ENCODE results near the gene HAAO. TPM values are rescaled to one million over a fixed set of nuclear protein-coding genes. Genes with fewer than 3 reads are reported as not detected.
A peak's percentile ranks its signal among the peaks of the same experiment; 100 is the strongest.
"Not testable (repeated sequence)": the region's sequence is repeated elsewhere in the genome, so short reads cannot be mapped to it uniquely, and the experiment has no call there.

Gene HAAO
- total RNA-seq, 6 experiments from 2014 or later = 60.7 to 187 (median 114) TPM

GRCh38 chr2:42838133-42838532 lies 45.8 kb upstream of the HAAO start:
- intact Hi-C loops (cut with DNase I) = loop anchor here in 1 of 2 donors (10.0 kb wide), 1 partner anchor 397 kb away; no protein-coding TSS in a partner anchor
- peak in 1 of 3 donors; percentile 9 for DNase-seq
- no peak overlapping the region for H3K27ac ChIP-seq
- ATAC-seq = no peak
- no peaks in the 10 kb centered on the region for H3K9me3 ChIP-seq
- no peak overlapping the region for H3K4me3 ChIP-seq
- no peak for TF ChIP-seq CTCF (IDR thresholded peaks at IDR 0.05)
- no peak for TF ChIP-seq POLR2A (IDR thresholded peaks at IDR 0.05)
- WGBS (ENCODE audit: insufficient coverage, low coverage, low lambda C conversion rate, missing lambda C conversion rate) = 93% methylated on average over 3 of the region's 5 CpGs
- no peaks in the 10 kb centered on the region for H3K27me3 ChIP-seq
- no peaks in the 10 kb centered on the region for H3K36me3 ChIP-seq
- no peaks in the 10 kb centered on the region for H3K4me1 ChIP-seq

DNA sequence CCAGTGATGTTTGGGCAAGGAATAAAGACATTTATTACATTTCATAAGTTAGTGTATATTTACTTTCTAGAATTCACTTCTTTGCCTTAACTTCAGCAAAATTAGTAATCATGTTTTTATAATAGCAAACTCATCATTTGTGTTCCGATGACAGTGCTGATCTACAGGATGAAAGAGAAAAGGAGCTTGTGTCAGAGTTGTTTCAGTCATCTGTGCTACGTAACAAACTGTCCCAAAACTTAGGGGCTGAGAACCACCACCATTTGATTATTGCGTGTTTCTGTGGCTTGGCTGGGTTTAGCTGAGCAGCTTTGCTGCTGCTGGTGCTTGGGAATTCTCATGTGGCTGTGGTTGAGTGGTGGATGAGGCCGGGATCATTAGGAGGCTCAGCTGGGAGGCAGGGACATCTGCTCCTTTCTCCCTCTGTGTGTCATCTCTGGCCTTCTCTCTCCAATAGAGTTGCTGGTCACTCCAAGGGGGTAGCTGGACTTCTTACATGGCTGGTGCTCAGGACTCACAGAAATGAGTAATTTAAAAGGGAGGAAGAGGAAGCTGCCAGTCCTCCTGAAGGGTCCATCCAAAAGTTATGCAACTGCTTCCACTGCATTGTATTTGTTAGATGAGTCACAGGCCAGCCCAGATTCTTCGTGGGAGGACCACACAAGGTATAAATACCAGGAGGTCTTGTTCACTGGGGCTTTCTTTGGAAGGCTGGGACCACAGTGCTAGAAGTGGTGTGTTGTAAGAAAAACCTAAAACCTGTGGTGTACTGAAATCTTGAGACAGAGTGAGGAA lies 43.4 kb upstream of the HAAO start:
- no peak overlapping the region for H3K27ac ChIP-seq
- H3K4me1 ChIP-seq = no peaks in the 10 kb centered on the region
- DNase-seq = peak in 1 of 3 donors; percentile 22
- 62% methylated on average over 4 of the region's 5 CpGs for WGBS (ENCODE audit: insufficient coverage, low coverage, low lambda C conversion rate, missing lambda C conversion rate)
- H3K27me3 ChIP-seq = no peaks in the 10 kb centered on the region
- TF ChIP-seq POLR2A (IDR thresholded peaks at IDR 0.05) (no peak), CTCF (IDR thresholded peaks at IDR 0.05) (no peak)
- H3K4me3 ChIP-seq = no peak overlapping the region
- no peaks in the 10 kb centered on the region for H3K9me3 ChIP-seq
- ATAC-seq = peak in 3 of 4 donors; percentile 13 to 78 (median 37)
- H3K36me3 ChIP-seq = no peaks in the 10 kb centered on the region
- intact Hi-C loops (cut with DNase I) = loop anchor here in 1 of 2 donors (10.0 kb wide), 1 partner anchor 399 kb away; no protein-coding TSS in a partner anchor

DNA sequence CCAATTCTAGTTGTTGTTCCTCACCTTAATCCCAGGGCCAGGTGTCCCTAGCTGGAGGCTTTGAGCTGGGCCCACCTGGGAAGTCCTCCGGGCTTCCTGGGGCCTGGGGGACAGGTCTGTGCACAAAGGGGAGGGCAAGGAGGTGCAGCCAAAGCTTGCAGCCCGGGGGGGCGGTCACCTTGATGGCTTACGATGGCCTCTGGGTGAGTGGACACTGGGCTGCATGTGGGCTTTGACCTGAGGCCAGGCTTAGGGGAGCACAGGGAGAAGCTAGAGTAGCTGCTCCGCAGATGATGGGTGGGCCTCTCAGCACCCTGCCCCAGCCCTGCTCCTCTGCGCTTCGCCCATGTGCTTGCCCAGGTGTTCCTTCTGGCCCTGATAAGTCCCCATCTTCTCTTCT lies 41.8 kb upstream of the HAAO start:
- Histone ChIP-seq H3K27ac (no peak overlapping the region), H3K9me3 (no peaks in the 10 kb centered on the region), H3K36me3 (no peaks in the 10 kb centered on the region), H3K4me1 (no peaks in the 10 kb centered on the region), H3K4me3 (no peak overlapping the region), H3K27me3 (no peaks in the 10 kb centered on the region)
- 95% methylated on average over 3 of the region's 7 CpGs for WGBS (ENCODE audit: insufficient coverage, low coverage, low lambda C conversion rate, missing lambda C conversion rate)
- ATAC-seq (peak in 1 of 4 donors; percentile 33), DNase-seq (peak in 1 of 3 donors; percentile 37)
- intact Hi-C loops (cut with DNase I) = loop anchor here in 1 of 2 donors (10.0 kb wide), 1 partner anchor 401 kb away; no protein-coding TSS in a partner anchor
- TF ChIP-seq CTCF (IDR thresholded peaks at IDR 0.05) (no peak), POLR2A (IDR thresholded peaks at IDR 0.05) (no peak)

GRCh38 chr2:42832289-42832634 lies 39.9 kb upstream of the HAAO start:
- no peak for TF ChIP-seq POLR2A (IDR thresholded peaks at IDR 0.05)
- no peak for TF ChIP-seq CTCF (IDR thresholded peaks at IDR 0.05)
- Histone ChIP-seq H3K4me1 (no peaks in the 10 kb centered on the region), H3K4me3 (no peak overlapping the region), H3K9me3 (no peaks in the 10 kb centered on the region), H3K27me3 (no peaks in the 10 kb centered on the region), H3K27ac (no peak overlapping the region), H3K36me3 (no peaks in the 10 kb centered on the region)
- intact Hi-C loops (cut with DNase I) = loop anchor here in 1 of 2 donors (10.0 kb wide), 1 partner anchor 403 kb away; no protein-coding TSS in a partner anchor
- ATAC-seq = no peak
- peak in 1 of 3 donors; percentile 28 for DNase-seq
- whole genome bisulfite sequencing (ENCODE audit: insufficient coverage, low coverage, low lambda C conversion rate, missing lambda C conversion rate) = 68% methylated on average over 5 of the region's 6 CpGs

DNA sequence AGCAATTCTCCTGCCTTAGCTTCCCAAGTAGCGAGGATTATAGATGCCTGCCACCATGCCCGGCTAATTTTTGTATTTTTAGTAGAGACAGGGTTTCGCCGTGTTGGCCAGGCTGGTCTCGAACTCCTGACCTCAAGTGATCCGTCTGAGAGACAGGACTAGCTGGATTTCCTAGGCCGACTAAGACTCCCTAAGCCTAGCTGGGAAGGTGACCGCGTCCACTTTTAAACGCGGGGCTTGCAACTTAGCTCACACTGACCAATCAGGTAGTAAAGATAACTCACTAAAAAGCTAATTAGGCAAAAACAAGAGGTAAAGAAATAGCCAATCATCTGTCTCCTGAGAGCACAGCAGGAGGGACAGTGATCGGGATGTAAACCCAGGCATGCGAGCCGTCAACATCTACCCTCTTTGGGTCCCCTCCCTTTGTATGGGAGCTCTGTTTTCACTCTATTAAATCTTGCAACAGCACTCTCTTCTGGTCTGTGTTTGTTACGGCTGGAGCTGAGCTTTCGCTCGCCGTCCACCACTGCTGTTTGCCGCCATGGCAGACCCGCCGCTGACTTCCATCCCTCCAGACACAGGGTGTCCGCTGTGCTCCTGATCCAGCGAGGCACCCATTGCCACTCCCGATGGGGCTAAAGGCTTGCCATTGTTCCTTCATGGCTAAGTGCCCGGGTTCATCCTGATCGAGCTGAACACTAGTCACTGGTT lies 39.3 kb upstream of the HAAO start:
- DNase-seq = peak in 1 of 3 donors; percentile 12
- not testable (repeated sequence) for H3K4me3 ChIP-seq, H3K4me1 ChIP-seq, H3K27me3 ChIP-seq, H3K27ac ChIP-seq, H3K9me3 ChIP-seq, H3K36me3 ChIP-seq, ATAC-seq
- intact Hi-C loops (cut with DNase I) = loop anchor here in 1 of 2 donors (10.0 kb wide), 1 partner anchor 403 kb away; no protein-coding TSS in a partner anchor
- WGBS (ENCODE audit: insufficient coverage, low coverage, low lambda C conversion rate, missing lambda C conversion rate) = 90% methylated on average over 13 of the region's 26 CpGs

All from right lobe of liver (tissue), 6 donors.